ENCODE data around the gene LGMN.
"Not testable (repeated sequence)": the region's sequence is repeated elsewhere in the genome, so short reads cannot be mapped to it uniquely, and the experiment has no call there.

Gene LGMN

GRCh38 chr14:92692822-92693226, 55.6 kb downstream of the LGMN start:
- DNase-seq: no peak

- DNase-seq: peak in 1 of 2 experiments; percentile 22
These were observed 58.0 kb downstream of the LGMN start for GRCh38 chr14:92690171-92691011.

DNA sequence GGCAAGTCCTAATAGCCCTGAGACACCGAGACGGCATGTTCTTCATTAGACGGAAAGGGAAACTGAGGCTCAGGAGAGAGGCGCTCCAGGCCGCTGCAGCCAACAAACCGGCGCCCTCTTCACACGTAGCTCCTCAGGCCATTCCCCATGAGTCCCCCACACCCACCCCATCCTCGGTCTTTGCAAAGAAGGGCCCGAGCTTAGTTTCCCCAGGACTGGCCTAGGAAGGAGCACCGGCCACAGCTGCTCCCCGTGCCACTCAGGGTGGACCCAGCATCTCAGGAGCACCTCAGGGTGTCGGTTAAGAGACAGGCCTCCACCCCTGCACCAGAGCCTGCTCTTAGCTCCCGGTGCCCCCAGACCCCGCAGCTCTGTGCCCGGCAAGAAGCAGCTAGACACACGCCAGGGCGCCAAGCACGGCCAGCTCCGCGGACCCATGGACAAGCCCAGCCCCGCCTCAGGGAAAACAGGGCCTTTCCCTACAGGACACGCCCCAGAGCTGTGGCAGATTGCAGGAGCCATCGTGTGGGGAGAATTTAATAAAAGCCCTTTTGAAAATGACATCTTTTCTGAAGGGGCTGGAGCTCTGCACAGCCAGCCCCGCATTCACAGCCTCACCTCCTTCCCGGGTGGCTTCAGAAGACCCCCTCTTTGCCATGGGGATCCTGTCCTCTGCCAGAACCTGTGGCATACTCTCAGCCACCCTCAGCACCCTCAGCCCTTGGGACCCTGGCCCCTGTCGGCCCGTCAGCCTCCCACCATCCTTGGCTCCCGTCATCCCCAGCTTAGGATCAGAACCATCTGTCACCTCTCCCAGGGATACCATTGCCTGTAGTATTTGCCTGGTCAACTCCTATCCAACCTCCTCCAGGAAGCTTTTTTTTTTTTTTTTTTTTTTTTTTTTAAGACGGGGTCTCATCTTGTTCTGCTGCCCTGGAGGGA, 59.7 kb downstream of the LGMN start:
- no peak for DNase-seq

DNA sequence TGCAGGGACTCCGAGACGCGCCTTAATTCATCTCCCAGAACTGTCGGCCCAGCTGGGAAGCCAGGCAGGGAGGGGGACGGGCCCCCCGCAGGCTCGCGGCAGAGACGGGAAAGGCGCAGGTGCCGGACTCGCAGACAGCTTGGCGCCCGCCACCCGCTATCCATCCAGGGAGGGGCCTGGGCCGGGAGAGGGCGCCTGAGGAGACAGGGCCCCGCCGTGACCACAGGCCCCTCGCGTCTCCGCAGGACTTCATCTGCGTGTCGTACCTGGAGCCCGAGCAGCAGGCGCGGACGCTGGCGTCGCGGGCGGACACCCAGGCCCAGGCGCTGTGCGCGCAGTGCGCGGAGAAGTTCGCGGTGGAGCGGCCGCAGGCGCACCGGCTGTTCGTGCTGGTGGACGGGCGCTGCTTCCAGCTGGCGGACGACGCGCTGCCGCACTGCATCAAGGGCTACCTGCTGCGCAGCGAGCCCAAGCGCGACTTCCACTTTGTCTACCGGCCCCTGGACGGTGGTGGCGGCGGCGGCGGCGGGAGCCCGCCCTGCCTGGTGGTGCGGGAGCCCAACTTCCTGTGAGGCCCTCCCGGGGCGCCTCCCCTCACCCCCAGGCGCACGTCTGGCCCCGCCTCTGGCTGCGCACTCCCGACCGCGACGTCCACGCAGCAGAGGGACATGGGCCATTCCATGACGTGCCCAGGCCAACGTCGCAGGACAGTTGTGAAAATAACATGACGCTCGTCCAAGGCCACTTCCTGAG, 60.6 kb downstream of the LGMN start:
- peak; percentile 34 to 63 for DNase-seq

DNA sequence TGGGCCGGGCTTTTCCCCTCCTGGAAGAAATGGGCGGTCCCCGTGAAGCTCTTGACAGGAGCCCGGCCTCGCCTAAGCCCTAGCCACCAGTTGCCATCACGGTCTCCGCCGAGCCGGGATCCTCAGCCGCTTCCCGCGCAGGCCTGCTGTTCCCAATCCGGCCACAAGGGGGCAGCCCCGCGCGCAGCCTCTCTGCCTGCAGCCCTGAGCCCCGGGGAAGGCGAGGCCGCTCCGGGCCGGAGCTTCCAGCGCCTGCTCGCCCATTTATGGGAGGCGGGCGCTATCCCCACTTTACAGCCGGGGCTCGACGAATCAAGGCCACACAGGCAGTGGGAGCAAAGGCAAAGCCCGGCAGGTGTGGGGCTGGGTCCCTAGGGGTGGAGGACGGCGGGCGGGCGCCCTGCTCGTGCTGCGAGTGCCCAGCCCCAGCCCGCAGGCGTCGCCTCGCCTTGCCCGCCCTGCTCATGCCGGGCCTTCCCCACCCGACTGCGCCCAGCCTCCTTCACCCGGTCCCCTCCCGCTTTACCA, 61.5 kb downstream of the LGMN start:
- peak; percentile 47 to 74 for DNase-seq

DNA sequence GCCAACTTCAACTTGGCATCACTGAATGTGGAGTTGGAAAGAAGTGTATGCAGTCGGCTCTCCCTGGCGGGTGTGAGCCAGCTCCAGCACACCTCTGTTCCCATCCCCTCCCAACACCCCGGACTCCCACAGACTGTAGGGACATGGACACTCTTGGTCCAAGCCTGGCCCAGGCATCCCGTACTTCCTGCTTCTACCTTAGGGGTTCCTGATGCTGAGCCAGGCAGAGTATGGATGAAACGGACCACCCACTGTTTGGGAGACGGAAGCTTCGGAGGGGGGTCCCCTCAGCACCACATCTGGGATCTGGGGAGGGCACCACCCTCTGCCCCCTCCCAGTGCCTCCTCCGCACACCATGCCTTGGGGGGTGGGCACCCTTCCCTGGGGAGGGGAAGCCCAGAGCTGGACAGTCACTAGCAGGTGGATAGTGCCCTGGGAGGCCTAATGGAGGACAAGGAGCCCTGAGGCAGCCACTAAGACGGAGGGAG, 62.0 kb downstream of the LGMN start:
- DNase-seq: no peak

GRCh38 chr14:92685784-92686355, 62.6 kb downstream of the LGMN start:
- DNase-seq: no peak

DNA sequence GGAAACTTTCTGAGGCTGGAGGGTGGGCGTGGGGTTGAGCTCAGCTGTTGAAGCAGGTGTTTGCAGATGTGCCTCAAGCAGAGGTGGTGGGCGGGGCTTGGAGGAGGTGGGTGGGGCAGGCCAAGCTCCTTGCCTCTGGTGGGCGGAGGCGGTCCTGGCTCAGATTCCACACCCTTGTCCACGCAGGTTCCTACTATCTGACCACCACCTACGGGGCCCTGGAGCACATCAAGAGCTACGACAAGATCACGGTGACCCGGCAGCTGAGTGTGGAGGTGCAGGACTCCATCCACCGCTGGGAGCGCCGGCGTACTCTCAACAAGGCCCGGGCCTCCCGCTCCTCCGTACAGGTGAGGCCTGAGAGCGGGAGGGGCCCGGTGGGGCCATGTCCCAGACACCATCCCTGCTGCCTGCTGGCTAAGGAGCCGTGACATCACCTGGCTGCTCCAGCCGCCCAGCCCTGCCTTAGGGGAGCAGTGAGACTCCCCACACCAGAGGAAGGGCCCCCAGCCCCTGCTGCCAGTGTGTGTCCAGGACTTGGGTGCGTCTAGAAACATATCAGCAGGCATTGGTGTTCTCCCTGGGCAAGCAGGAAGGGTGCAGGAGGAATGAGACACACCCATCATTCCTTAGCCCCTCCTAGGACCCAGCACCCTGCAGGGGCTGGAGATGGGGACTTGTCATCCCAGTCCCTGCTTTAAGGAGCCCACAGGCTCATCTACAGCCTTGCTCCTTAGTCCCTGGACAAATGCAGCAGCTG, 63.4 kb downstream of the LGMN start:
- DNase-seq: no peak

DNA sequence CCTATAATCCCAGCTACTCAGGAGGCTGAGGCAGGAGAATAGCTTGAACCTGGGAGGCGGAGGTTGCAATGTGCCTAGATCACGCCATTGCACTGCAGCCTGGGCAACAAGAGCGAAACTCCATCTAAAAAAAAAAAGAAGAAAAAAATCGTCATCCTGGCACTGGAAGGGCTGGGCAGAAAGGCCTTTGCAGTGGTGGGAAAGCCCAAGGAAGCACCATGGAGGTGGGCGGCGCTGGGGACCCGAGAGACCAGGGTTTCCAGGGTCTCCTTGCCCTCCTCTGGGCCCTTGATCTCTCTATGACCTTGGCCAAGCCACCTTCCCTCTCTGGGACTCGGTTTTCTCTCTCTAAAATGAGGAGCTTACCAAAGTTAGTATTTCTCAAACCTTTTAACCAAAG, 65.4 kb downstream of the LGMN start:
- DNase-seq: no peak

- DNase-seq: no peak
These were observed 67.4 kb downstream of the LGMN start for GRCh38 chr14:92680781-92681650.

DNA sequence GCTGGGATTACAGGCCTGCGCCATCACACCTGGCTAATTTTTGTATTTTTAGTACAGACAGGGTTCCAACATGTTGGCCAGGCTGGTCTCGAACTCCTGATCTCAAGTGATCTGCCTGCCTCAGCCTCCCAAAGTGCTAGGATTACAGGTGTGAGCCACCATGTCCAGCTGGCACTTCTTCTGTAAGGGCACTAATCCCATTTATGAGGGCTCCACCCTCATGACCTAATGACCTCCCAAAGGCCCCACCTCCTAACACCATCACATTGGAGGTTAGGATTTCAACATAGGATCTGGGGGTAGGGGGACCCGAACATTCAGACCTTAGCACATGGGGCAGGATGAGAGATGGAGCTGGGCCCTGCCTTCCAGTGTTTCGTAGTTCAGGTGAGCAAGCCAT, 68.1 kb downstream of the LGMN start:
- DNase-seq: not testable (repeated sequence)

- DNase-seq: no peak
These were observed 69.2 kb downstream of the LGMN start for GRCh38 chr14:92679246-92679645.

DNA sequence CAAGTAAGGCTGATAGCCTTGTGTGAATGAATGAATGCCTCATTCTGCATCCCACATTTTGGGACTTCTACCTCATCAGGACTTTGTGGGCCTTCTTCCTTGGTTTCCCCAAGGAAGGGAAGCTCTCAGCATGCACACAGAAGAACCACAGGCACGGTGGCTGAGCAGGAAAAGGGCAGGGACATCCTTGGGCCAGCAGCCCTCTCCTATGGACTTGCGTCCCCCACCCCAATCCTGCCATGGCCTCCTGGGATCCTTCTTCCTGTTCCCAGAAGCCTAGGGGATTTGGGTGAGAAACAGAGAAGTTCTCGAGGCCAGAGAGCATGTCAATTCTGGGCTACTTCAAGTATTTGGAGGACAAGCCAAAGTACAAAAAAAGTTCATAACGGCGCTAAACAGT, 69.7 kb downstream of the LGMN start:
- no peak for DNase-seq

GRCh38 chr14:92677955-92678354, 70.5 kb downstream of the LGMN start:
- DNase-seq: no peak

- no peak for DNase-seq
These were observed 71.2 kb downstream of the LGMN start for GRCh38 chr14:92677087-92677668.

DNA sequence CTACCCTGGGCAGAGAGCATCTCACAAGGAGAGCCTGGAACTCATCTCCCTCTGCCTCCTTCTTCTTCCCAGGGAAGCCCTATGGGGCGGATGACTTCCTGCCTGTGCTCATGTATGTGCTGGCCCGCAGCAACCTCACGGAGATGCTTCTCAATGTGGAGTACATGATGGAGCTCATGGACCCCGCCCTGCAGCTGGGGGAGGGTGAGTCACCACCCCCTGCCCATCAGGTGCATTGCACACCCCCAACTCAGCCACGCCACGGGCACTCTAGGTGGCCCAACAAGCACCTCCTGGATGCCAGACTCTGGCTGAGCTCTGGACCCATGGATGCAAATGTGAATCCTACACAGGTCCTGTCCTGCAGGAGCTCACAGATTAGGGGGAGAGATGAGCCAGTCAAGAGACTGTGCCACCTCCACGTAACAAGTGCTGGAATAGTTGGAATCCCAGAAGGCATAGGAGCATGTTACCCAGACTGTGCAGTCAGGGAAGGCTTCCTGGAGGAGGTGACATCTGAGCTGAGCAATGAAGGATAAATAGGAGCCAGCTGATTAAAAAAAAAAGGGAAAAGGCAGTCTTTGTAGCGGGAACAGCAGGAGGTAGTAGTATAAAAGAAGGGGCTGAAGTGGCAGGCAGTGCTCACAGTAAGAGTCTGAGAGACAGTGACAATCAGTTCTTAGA, 71.9 kb downstream of the LGMN start:
- no peak for DNase-seq

DNA sequence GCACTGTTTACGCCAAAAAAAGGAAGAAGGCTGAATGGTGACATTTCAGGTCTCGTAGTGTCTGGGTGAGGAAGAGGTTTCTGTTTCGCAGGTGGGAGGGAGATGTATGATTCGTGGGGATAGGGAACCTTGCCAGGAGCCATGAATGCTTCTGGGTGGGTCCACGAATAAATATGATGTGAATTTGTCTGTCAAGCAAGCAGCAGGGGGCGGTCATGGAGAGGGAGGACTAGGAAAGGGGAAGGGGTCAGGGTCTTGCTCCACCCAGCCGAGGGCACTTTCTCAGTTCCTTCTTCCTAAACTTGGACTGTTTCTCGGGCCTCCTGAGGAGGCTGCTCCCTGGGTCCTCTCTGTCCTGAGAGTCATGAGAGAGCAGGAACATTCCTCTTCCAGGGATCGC, 72.5 kb downstream of the LGMN start:
- no peak for DNase-seq

DNA sequence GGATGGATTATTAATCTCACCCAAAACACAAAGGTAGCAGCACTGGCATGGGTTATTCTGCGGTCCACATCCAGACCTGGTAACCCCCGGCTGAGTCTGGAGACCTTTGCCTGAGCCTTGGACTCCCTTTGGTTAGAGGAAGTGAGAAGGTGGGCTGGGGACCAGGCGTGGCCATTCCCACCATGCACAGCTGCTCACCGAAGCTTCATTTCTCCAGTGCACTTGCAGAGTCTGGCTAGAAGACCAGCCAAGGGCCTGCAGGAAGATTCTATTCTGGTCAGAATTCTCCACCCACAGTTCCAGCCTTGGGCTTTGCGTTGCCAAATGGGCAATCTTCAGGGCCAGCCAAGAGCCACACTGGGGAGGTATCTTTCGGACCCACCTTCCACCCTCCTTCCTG, 73.0 kb downstream of the LGMN start:
- DNase-seq: no peak

DNA sequence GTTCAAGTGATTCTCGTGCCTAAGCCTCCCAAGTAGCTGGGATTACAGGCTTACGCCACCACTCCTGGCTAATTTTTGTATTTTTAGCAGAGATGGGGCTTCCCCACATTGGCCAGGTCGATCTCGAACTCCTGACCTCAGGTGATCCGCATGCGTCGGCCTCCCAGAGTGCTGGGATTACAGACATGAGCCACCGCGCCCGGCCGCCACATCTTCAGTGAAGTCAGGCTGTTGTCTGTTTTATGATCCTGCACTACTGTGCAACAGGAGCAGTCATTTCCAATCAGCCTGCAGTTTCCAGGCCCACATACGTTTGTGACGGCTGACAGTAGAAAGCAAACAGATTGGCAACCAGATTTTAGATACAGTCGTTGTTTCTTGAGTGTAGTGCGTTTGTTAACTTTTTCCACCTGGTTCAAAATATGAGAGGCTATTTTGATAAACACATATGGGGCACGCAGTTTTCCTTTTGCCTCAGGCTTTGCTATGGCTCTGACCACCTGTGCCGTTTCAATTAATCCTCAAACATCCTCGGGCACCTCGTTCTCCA, 74.8 kb downstream of the LGMN start:
- DNase-seq: no peak
